Psoas muscle (tissue), 8 donors: Measurements from ENCODE around the gene CEMIP2. TPM values are rescaled to one million over a fixed set of nuclear protein-coding genes. Genes with fewer than 3 reads are reported as not detected.

ENCODE experiments used
- ATAC-seq, 4 donors: fragments of 200-7000 bp; cut with Tn5 transposase; one replicate each; pipeline ENCODE4 v1.9.1; 2020; ENCODE audit warnings: moderate library complexity in 3 of 4, mild to moderate bottlenecking in 2 of 4
- DNase-seq, 2 donors: peaks; one replicate each; pipeline ENCODE4 v3.0.0-alpha.2; 2020
- H3K27ac ChIP-seq: fragments of 200-600 bp; one replicate; pipeline ENCODE4 v1.8.0; 2022
- H3K27me3 ChIP-seq, 3 donors: fragments of 200-600 bp in 1 of 3; one replicate each; pipeline versions ENCODE4 v1.6.1 to v1.8.0; 2013 to 2022; ENCODE audit warnings: low read length in 2 of 3, mild to moderate bottlenecking in 2 of 3, moderate library complexity in 1 of 3; ENCODE audit not compliant: insufficient read depth in 3 of 3
- H3K36me3 ChIP-seq, 2 donors: fragments of 200-600 bp in 1 of 2; one replicate each; pipeline versions ENCODE4 v1.6.1 to v1.8.0; 2013 to 2022; ENCODE audit warnings: low read depth in 1 of 2, mild to moderate bottlenecking in 1 of 2, moderate library complexity in 1 of 2; ENCODE audit not compliant: insufficient read depth in 1 of 2
- H3K4me1 ChIP-seq: fragments of 200-600 bp; one replicate; pipeline ENCODE4 v1.8.0; 2022
- H3K4me3 ChIP-seq: fragments of 200-600 bp; one replicate; pipeline ENCODE4 v1.8.0; 2022; ENCODE audit warnings: mild to moderate bottlenecking
- H3K9me3 ChIP-seq: fragments of 200-600 bp; one replicate; pipeline ENCODE4 v1.8.0; 2022
- WGBS, 3 donors: extraction: QIAGEN DNeasy Blood & Tissue Kit; methylation state at CpG; one replicate each; pipeline versions ENCODE4 v1.1.6 to v1.1.7; 2013; 5-methylcytosine and 5-hydroxymethylcytosine counted together
- intact Hi-C, 2 donors: fragments of 100-400 bp; cut with DNase I; formaldehyde crosslinking; loops; one replicate each; pipeline versions ENCODE4 v1.11.0 to v1.14.2; 2022
- long read RNA-seq, 2 donors: library from polyadenylated mRNA; unstranded; transcript quantifications; one replicate each; pipeline ENCODE4 v2.0.0, GENCODE V29; 2021
- polyA plus RNA-seq, 3 donors: library from polyadenylated mRNA; stranded (reverse); fragments of 200-250 nt; gene quantifications; one replicate each; pipeline ENCODE4 v1.2.3, GENCODE V29; 2013
- total RNA-seq, 4 donors: library from RNA; stranded (reverse); fragmentation: NEBNext Ultra II Directional in 2 of 4; extraction: Animal tissue kit (Norgen Biotek cat#: 25700) in 2 of 4; gene quantifications; one replicate each; pipeline versions ENCODE4 v1.2.1 to v1.2.4, GENCODE V29; 2021 to 2023
- TF ChIP-seq, protein P1 (sequence below): fragments of 200-600 bp; IDR thresholded peaks from one replicate; pipeline ENCODE4 v1.8.0; 2022; ENCODE audit warnings: antibody characterized with exemption
- donor health status: healthy with polysubstance abuse.
- donor health status: DM: no; HTN: no; CAD: no; lungs with moderate emphysema.
- donor health status: Bipolar disorder and iron deficiency.
- donor health status: healthy.
- donor health status: DM: yes; HTN: yes; CAD: no.
- donor health status: DM: no; HTN: no; CAD: no.
- donor health status: DM: no; HTN: no; CAD: no.
- donor health status: DM: yes; HTN: yes; CAD: no.

Gene CEMIP2, protein sequence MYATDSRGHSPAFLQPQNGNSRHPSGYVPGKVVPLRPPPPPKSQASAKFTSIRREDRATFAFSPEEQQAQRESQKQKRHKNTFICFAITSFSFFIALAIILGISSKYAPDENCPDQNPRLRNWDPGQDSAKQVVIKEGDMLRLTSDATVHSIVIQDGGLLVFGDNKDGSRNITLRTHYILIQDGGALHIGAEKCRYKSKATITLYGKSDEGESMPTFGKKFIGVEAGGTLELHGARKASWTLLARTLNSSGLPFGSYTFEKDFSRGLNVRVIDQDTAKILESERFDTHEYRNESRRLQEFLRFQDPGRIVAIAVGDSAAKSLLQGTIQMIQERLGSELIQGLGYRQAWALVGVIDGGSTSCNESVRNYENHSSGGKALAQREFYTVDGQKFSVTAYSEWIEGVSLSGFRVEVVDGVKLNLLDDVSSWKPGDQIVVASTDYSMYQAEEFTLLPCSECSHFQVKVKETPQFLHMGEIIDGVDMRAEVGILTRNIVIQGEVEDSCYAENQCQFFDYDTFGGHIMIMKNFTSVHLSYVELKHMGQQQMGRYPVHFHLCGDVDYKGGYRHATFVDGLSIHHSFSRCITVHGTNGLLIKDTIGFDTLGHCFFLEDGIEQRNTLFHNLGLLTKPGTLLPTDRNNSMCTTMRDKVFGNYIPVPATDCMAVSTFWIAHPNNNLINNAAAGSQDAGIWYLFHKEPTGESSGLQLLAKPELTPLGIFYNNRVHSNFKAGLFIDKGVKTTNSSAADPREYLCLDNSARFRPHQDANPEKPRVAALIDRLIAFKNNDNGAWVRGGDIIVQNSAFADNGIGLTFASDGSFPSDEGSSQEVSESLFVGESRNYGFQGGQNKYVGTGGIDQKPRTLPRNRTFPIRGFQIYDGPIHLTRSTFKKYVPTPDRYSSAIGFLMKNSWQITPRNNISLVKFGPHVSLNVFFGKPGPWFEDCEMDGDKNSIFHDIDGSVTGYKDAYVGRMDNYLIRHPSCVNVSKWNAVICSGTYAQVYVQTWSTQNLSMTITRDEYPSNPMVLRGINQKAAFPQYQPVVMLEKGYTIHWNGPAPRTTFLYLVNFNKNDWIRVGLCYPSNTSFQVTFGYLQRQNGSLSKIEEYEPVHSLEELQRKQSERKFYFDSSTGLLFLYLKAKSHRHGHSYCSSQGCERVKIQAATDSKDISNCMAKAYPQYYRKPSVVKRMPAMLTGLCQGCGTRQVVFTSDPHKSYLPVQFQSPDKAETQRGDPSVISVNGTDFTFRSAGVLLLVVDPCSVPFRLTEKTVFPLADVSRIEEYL (N-terminal part only)
- total RNA-seq (10 to 100 TPM in 3 of 4 donors, 1 to 10 TPM in 1; 9.6 to 20.3 (median 16.2) TPM), polyA plus RNA-seq (1 to 10 TPM; 5.9 to 7.6 (median 6.9) TPM)
- long read RNA-seq, donor 1, full-length matches to known transcripts: 3 of 8 reads
- long read RNA-seq, donor 1, partial matches to known transcripts: 2 of 8 reads
- long read RNA-seq, donor 1, other reads (novel, unspliced or antisense): 3 of 8 reads
- long read RNA-seq, donor 2, full-length matches to known transcripts: 1 of 2 reads
- long read RNA-seq, donor 2, partial matches to known transcripts: 1 of 2 reads
- long read RNA-seq, donor 2, other reads (novel, unspliced or antisense): 0 of 2 reads

DNA sequence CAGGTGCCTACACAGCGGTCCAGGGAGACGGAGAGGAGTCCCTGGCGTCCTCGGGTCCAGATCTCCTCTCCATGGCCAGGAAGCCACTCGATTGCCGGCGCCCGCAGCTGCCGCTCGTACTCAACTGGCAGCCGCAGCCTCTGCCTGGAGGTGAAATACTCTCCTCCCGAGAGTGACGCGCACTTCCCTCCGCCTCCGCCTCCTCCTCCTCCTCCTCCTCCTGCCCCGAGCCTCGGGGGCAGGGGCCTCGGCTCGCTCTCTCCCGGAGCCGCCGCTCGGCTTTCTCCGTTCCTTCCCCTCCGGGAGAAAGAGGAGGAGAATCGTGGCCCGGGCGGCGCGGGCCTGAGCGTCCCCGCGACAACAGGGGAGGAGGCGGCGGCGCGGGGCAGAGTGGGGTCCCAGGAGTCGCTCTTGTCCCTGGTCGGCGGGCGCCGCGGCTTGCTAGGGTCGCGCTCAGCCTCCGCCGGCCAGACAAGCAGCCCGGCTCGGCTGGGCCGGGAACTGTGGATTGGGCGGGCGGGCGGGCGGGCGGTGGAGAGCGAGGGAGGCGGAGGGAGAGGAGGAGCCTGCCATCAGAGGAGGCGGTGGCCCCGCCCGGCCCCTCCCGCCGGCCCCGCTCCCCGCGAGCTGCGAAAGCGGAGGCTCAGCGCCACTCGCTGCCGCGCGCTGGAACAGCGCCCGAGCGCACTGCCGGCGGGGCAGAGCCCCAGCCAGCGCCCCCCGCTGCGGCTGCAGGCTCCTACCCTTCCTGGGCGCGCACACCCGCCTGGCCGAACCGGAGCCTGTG lies at the start of gene CEMIP2:
Gene CEMIP2, minus strand, starts transcription at position 126 of the 787 bp plus-strand sequence. CDS start 18,140 bp downstream, outside the sequence.
- 0 to 2% (median 0%) methylated on average over 23 to 85 of the region's 86 CpGs for WGBS, 3 donors
- intact Hi-C loops: loop anchor here in 1 of 2 donors (2.0 kb wide), 1 partner anchor 164 kb away; no protein-coding TSS in a partner anchor
- H3K4me1 ChIP-seq: peaks cover 22% of the 10 kb centered on the region
- H3K36me3 ChIP-seq: no peaks in the 10 kb centered on the region
- TF ChIP-seq, protein P1, sequence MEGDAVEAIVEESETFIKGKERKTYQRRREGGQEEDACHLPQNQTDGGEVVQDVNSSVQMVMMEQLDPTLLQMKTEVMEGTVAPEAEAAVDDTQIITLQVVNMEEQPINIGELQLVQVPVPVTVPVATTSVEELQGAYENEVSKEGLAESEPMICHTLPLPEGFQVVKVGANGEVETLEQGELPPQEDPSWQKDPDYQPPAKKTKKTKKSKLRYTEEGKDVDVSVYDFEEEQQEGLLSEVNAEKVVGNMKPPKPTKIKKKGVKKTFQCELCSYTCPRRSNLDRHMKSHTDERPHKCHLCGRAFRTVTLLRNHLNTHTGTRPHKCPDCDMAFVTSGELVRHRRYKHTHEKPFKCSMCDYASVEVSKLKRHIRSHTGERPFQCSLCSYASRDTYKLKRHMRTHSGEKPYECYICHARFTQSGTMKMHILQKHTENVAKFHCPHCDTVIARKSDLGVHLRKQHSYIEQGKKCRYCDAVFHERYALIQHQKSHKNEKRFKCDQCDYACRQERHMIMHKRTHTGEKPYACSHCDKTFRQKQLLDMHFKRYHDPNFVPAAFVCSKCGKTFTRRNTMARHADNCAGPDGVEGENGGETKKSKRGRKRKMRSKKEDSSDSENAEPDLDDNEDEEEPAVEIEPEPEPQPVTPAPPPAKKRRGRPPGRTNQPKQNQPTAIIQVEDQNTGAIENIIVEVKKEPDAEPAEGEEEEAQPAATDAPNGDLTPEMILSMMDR: no peak
- H3K4me3 ChIP-seq: peak within 1 kb of the TSS; percentile 83
- ATAC-seq (peak; percentile 87 to 89 (median 88)), DNase-seq (peak; percentile 89 to 95)
- H3K27me3 ChIP-seq: no peaks in the 10 kb centered on the region
- no peaks in the 10 kb centered on the region for H3K9me3 ChIP-seq
- H3K27ac ChIP-seq: peak within 1 kb of the TSS; percentile 94

DNA sequence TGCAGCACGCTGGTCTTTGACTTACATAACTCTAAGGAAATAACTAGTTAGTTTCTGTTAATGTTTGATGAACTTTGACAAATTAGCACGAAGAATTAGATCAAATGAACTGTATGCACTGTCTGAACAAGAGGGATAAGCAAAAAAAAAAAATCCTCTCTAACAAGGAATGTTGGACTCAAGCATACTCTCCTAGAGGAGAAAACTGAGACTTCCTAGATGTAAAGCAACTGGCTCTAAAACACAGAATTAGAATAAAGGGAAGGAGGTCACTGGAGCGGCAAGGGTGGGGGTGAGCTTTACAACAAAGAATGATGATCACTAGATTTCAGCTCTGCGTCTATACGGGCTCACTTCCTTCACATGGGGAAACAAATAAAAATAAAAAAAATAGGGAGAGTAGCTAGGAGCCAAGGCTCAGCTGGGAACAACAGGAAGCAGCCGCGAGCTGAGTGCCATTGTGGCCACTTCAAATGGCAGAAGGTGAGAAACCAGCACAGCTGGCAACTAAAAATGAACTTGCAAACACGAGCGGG lies 48.7 kb upstream of the CEMIP2 start:
- no peaks in the 10 kb centered on the region for H3K36me3 ChIP-seq
- H3K4me1 ChIP-seq: peaks cover 2% of the 10 kb centered on the region
- H3K9me3 ChIP-seq: no peaks in the 10 kb centered on the region
- H3K27ac ChIP-seq: no peak overlapping the region
- ATAC-seq: no peak
- TF ChIP-seq, protein P1: no peak
- intact Hi-C loops: loop anchor here in 1 of 2 donors (10.0 kb wide), 1 partner anchor 532 kb away; no protein-coding TSS in a partner anchor
- H3K4me3 ChIP-seq: no peak overlapping the region
- no peaks in the 10 kb centered on the region for H3K27me3 ChIP-seq
- DNase-seq: no peak
- 39 to 55% (median 43%) methylated on average over 9 of the region's 9 CpGs for WGBS, 3 donors

DNA sequence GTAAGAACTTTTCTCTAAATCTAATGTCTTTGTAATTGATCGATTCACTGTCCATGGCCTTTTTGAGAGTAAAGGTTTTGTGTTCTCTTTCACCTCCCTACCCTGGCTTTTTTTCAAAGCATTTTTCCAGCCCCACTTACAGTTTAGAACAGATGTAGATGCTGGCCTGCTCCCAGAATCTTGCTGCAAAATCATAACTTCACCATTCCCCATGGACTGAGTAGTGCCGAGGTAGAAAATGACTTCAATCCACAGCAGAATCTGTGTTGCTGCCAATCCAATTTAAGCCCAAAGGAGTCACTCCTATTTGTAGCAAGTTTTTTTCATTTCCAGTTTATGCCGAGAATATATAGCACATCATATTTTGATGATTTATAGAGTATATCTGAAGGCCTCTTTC lies 46.5 kb upstream of the CEMIP2 start:
- H3K9me3 ChIP-seq: no peaks in the 10 kb centered on the region
- no peak overlapping the region for H3K4me3 ChIP-seq
- H3K27me3 ChIP-seq: no peaks in the 10 kb centered on the region
- intact Hi-C loops: loop anchor here (5.0 to 10.0 kb wide), 2 partner anchors 152 to 530 kb away; no protein-coding TSS in a partner anchor
- 39 to 48% (median 42%) methylated on average over 3 of the region's 3 CpGs for WGBS, 3 donors
- DNase-seq (no peak), ATAC-seq (no peak)
- TF ChIP-seq, protein P1: no peak
- H3K27ac ChIP-seq: no peak overlapping the region
- H3K36me3 ChIP-seq: no peaks in the 10 kb centered on the region
- H3K4me1 ChIP-seq: peaks cover 2% of the 10 kb centered on the region
